Amniotic stem cell (primary cell): ENCODE results near the gene HIVEP2.

Experiments
- DNase-seq: peaks from one replicate; lab custom pipeline; 2025; lab: John Stamatoyannopoulos, UW

The HIVEP2 gene

GRCh38 chr6:142944124-142945048 lies 590 bp downstream of the HIVEP2 start:
- DNase-seq = peak; percentile 57

- DNase-seq = no peak
Observed at GRCh38 chr6:142943711-142944123, 1.3 kb downstream of the HIVEP2 start.

- peak; percentile 14 for DNase-seq
Observed at GRCh38 chr6:142942805-142943227, 2.2 kb downstream of the HIVEP2 start.

- no peak for DNase-seq
Observed at GRCh38 chr6:142942238-142942637, 2.7 kb downstream of the HIVEP2 start.

- no peak for DNase-seq
Observed at GRCh38 chr6:142941018-142941417, 4.0 kb downstream of the HIVEP2 start.

GRCh38 chr6:142940487-142940886 lies 4.5 kb downstream of the HIVEP2 start:
- DNase-seq = no peak

- no peak for DNase-seq
Observed at GRCh38 chr6:142938510-142938909, 6.5 kb downstream of the HIVEP2 start.

GRCh38 chr6:142937986-142938385 lies 7.0 kb downstream of the HIVEP2 start:
- DNase-seq = no peak

GRCh38 chr6:142935553-142936517 lies 9.1 kb downstream of the HIVEP2 start:
- no peak for DNase-seq

GRCh38 chr6:142934599-142934998 lies 10.4 kb downstream of the HIVEP2 start:
- DNase-seq = no peak

GRCh38 chr6:142934106-142934505 lies 10.9 kb downstream of the HIVEP2 start:
- no peak for DNase-seq

- DNase-seq = no peak
Observed at GRCh38 chr6:142933701-142934100, 11.3 kb downstream of the HIVEP2 start.

GRCh38 chr6:142932889-142933288 lies 12.1 kb downstream of the HIVEP2 start:
- DNase-seq = no peak

- peak; percentile 28 for DNase-seq
Observed at GRCh38 chr6:142929751-142930358, 15.1 kb downstream of the HIVEP2 start.

GRCh38 chr6:142927904-142928303 lies 17.1 kb downstream of the HIVEP2 start:
- DNase-seq = no peak

GRCh38 chr6:142927271-142927580 lies 17.8 kb downstream of the HIVEP2 start:
- no peak for DNase-seq

- peak; percentile 20 for DNase-seq
Observed at GRCh38 chr6:142926494-142927270, 18.3 kb downstream of the HIVEP2 start.

- DNase-seq = no peak
Observed at GRCh38 chr6:142926177-142926493, 18.8 kb downstream of the HIVEP2 start.

GRCh38 chr6:142925575-142926110 lies 19.3 kb downstream of the HIVEP2 start:
- no peak for DNase-seq

- DNase-seq = no peak
Observed at GRCh38 chr6:142918339-142919042, 26.5 kb downstream of the HIVEP2 start.

- no peak for DNase-seq
Observed at GRCh38 chr6:142916881-142917280, 28.1 kb downstream of the HIVEP2 start.
